Erythroblast (primary cell): ENCODE data around the gene APOC3.

Experiments used
- GATA1 ChIP-seq: IDR thresholded peaks from 2 replicates; pipeline ENCODE4 v1.6.1; 2011; ENCODE audit warnings: low read depth, mild to moderate bottlenecking, control low read depth, low read length, moderate library complexity
- POLR2A ChIP-seq: IDR thresholded peaks from 2 replicates; pipeline ENCODE4 v1.6.1; 2011; ENCODE audit warnings: mild to moderate bottlenecking, low read length

DNA sequence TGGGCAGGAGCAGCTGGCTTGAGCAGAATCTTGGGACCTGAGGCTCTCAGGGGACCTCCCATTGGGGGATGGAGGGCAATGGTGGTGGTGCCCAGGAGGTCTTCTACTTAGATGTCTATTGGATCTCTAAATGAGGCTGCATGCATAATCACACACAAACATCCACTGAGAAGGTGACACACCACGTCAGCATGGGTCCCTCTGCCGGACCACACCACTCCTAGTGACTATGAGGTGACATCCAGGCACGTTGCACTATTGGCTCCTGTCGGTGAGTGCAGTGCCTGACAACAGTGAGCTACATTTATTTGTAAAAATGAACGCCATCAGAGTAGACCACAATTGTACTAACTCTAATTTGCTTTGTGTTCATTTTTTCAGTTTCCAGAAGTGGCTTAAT is 4.3 kb upstream of the APOC3 start:
- TF ChIP-seq POLR2A = no peak
- no peak for TF ChIP-seq GATA1
